ENCODE measurements around the gene RNF227. TPM values are rescaled to one million over a fixed set of nuclear protein-coding genes. Genes with fewer than 3 reads are reported as not detected.

RNF227 gene
- total and polyA plus RNA-seq, 2 of the 8 experiments (the other 6 are each of a cell fraction or from before 2014, with no cell fraction given) = 0.63 to 1.7 TPM

DNA sequence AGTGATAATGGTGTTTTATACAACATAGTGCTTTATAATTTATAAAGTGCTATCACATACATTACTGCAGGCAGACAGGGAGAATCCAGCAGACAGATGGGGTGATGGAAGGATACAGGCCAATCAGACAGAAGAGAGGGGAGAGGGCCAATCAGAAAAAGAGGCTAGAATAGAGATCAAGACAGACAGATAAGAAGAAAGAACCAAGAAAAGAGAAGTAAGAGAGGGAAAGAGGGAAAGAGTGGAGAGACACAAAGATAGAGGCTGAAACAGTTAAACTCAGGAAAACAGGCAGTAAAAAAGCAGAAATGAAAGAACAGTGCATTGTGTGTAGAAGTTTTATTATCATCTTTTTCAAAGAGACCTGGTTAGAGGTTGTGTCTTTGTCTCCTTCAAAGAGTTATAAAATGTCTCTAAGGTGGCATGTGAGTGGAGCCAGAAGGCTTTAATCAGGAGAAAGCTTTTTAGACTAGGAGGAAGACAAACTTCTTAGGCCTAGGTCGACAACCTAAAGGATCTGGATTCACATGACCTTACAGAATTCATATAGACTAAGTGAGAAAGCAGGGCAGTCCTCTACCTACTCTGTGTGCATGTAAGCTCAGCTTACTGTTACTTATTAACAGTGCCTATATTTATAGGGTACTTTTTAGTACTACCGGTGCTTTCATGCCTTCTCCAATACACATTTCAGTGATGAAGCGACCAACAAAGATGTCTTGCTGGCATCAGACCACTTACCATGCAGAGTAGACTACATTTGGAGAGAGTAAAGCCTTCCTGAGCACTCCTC is 35.8 kb downstream of the RNF227 start:
- Histone ChIP-seq H2BK20ac (ENCODE audit: low read length) (no peak overlapping the region), H3K23ac (ENCODE audit: insufficient read length) (no peak overlapping the region), H3K18ac (ENCODE audit: extremely low read depth, low read length) (no peak overlapping the region), H4K20me1 (replicated peaks in 1 of 2; ENCODE audit: control insufficient read depth in 1 of 2, insufficient read depth in 2 of 2, low read length in 2 of 2) (no peaks in the 10 kb centered on the region), H3K79me2 (ENCODE audit: control insufficient read depth in 1 of 2, insufficient read depth in 2 of 2, low read length in 2 of 2) (no peaks in the 10 kb centered on the region), H3K23me2 (ENCODE audit: low read depth, low read length) (peaks cover 2% of the 10 kb centered on the region; the same call in 1 of the 2 replicates), H4K8ac (ENCODE audit: extremely low read depth, insufficient read depth, low read length) (no peak overlapping the region), H3K79me1 (ENCODE audit: low read depth, low read length) (no peaks in the 10 kb centered on the region), H3K4me3 (ENCODE audit: extremely low read depth in 1 of 4, insufficient read depth in 2 of 4, low read depth in 3 of 4, low read length in 4 of 4) (no peak overlapping the region), H2BK15ac (ENCODE audit: low read length) (no peak overlapping the region), H3K27ac (ENCODE audit: low read depth, low read length) (no peak overlapping the region), H4K91ac (replicated peaks; ENCODE audit: insufficient read length, low read length) (no peak overlapping the region), H3K4me2 (ENCODE audit: insufficient read depth in 1 of 2, low read depth in 2 of 2, low read length in 2 of 2) (no peak overlapping the region), H2AK5ac (ENCODE audit: low read depth, low read length) (no peak overlapping the region), H2BK120ac (replicated peaks; ENCODE audit: low read depth, low read length) (no peak overlapping the region), H3K27me3 (replicated peaks in 1 of 4; ENCODE audit: control insufficient read depth in 3 of 4, extremely low read depth in 1 of 4, insufficient read depth in 3 of 4, low read length in 3 of 4) (no peaks in the 10 kb centered on the region), H3K9ac (replicated peaks in 1 of 4; ENCODE audit: extremely low read depth in 1 of 4, low read depth in 3 of 4, low read length in 3 of 4) (no peak overlapping the region), H3K4ac (replicated peaks; ENCODE audit: insufficient read length, low read depth, low read length) (no peak overlapping the region), H3K14ac (ENCODE audit: insufficient read length) (no peak overlapping the region), H3K9me3 (ENCODE audit: insufficient read depth in 2 of 2, low read depth in 1 of 2, low read length in 1 of 2) (no peaks in the 10 kb centered on the region), H2AFZ (ENCODE audit: low read length) (no peak overlapping the region), H4K5ac (ENCODE audit: insufficient read length, low read depth, low read length) (no peak overlapping the region), H3K36me3 (ENCODE audit: control insufficient read depth in 2 of 4, insufficient read depth in 4 of 4, low read length in 3 of 4) (peaks cover 3 to 10% (median 5%) of the 10 kb centered on the region in 4 experiments; a peak in 5 of 8 replicates), H3K56ac (replicated peaks; ENCODE audit: insufficient read length, low read depth, low read length) (no peak overlapping the region), H2BK5ac (ENCODE audit: low read depth, low read length) (no peak overlapping the region), H3K4me1 (replicated peaks in 1 of 4; ENCODE audit: control insufficient read depth in 3 of 4, insufficient read depth in 4 of 4, low read length in 3 of 4) (no peaks in the 10 kb centered on the region; a peak in 2 of 7 replicates), H2BK12ac (ENCODE audit: low read depth, low read length) (no peak overlapping the region)
- no peak for TF ChIP-seq JUN (IDR thresholded peaks at IDR 0.05; ENCODE audit: low read depth, low read length)
- TF ChIP-seq SIRT6 (IDR thresholded peaks at IDR 0.05; ENCODE audit: low read length) = no peak
- no peak for TF ChIP-seq HDAC2 (IDR thresholded peaks at IDR 0.05; ENCODE audit: borderline replicate concordance in 1 of 2, low read depth in 2 of 2, low read length in 2 of 2)
- FAIRE-seq (no peak), DNase-seq (ENCODE audit: low read depth in 1 of 2, low spot score in 2 of 2) (no peak)
- WGBS, 2 experiments (ENCODE audit: extremely low coverage in 1 of 2, insufficient coverage in 1 of 2, insufficient read length in 1 of 2, insufficient replicate concordance in 2 of 2, low coverage in 1 of 2, low lambda C conversion rate in 2 of 2, missing lambda C conversion rate in 1 of 2) = 87% methylated on average over 3 of the region's 3 CpGs; no CpG with 5 or more reads in 1 of the 2 experiments
- ChIA-PET POLR2A (ENCODE audit: partially characterized antibody) (no interaction called here), CTCF (ENCODE audit: partially characterized antibody) (interaction anchor here (0.5 kb wide), 1 partner anchor 109 kb away, joined by 3 read pairs; no protein-coding TSS in a partner anchor)

All from H1 (cell line).